ENCODE data around the gene ZBTB11.
"Not testable (repeated sequence)": the region's sequence is repeated elsewhere in the genome, so short reads cannot be mapped to it uniquely, and the experiment has no call there.

Gene ZBTB11

DNA sequence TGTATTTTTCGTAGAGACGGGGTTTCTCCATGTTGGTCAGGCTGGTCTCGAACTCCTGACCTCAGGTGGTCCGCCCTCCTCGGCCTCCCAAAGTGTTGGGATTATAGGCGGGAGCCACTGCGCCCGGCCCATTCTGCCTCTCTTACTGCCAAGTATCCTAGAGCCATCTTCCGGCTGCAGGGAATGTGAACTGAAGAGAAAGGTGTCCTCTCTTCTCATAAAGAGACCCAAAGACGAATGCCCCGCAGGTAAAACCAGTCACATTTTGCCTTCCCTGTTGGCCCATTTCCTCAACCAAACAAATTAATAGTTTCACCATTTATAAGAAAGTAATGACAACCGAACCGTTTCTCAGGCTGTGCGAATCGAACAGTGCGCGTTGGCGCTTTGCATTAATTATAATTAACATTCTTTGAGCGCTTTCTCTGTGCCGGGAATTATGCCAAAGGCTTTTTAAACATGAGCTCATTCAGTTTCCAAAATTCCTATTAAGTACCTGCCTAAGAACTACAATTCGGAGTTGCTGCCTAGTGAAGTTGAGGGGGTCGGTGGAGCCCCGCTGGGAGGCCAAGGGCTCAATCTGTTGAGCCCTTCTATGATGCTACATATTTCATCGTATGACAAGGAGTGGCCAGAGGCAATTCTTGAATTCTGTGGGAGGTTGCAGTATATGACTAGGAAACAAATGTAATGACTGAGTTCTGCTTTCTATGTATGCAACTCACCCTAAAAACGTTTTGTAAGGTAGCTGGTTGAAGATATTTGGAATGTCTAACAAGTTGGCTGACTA, 10.4 kb upstream of the ZBTB11 start:
- TF ChIP-seq, protein P1, sequence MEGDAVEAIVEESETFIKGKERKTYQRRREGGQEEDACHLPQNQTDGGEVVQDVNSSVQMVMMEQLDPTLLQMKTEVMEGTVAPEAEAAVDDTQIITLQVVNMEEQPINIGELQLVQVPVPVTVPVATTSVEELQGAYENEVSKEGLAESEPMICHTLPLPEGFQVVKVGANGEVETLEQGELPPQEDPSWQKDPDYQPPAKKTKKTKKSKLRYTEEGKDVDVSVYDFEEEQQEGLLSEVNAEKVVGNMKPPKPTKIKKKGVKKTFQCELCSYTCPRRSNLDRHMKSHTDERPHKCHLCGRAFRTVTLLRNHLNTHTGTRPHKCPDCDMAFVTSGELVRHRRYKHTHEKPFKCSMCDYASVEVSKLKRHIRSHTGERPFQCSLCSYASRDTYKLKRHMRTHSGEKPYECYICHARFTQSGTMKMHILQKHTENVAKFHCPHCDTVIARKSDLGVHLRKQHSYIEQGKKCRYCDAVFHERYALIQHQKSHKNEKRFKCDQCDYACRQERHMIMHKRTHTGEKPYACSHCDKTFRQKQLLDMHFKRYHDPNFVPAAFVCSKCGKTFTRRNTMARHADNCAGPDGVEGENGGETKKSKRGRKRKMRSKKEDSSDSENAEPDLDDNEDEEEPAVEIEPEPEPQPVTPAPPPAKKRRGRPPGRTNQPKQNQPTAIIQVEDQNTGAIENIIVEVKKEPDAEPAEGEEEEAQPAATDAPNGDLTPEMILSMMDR (conservative IDR thresholded peaks at IDR 0.05; ENCODE audit: control insufficient read depth, insufficient read depth, low read depth, low read length), result no peak
- peak overlapping the region; percentile 100 for H3K4me3 ChIP-seq (ENCODE audit: control insufficient read depth, low read depth, low read length)
- DNase-seq (ENCODE audit: low read depth), result no peak

GRCh38 chr3:101685870-101686307, 9.0 kb upstream of the ZBTB11 start:
- peak overlapping the region; percentile 100 for H3K4me3 ChIP-seq (ENCODE audit: control insufficient read depth, low read depth, low read length)
- TF ChIP-seq, protein P1 (conservative IDR thresholded peaks at IDR 0.05; ENCODE audit: control insufficient read depth, insufficient read depth, low read depth, low read length), result no peak
- no peak for DNase-seq (ENCODE audit: low read depth)

GRCh38 chr3:101685050-101685400, 8.1 kb upstream of the ZBTB11 start:
- no peak for DNase-seq (ENCODE audit: low read depth)
- TF ChIP-seq, protein P1 (conservative IDR thresholded peaks at IDR 0.05; ENCODE audit: control insufficient read depth, insufficient read depth, low read depth, low read length), result no peak
- peak overlapping the region; percentile 100 for H3K4me3 ChIP-seq (ENCODE audit: control insufficient read depth, low read depth, low read length)

DNA sequence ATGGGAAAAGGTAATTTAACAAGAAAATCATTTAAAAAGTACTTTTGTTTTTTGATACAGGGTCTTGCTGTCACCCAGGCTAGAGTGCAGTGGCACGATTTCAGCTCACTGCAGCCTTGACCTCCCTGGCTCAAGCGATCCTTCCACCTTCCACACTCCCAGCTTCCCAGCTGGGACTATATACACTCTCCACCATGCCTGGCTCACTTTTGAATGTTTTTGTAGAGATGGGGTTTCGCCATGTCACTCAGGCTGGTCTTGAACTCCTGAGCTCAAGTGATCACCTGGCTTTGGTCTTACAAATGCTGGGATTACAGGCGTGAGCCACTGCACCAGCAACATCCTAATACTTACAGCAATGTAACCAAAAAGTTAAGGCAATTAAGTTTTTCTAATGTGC, 3.5 kb upstream of the ZBTB11 start:
- TF ChIP-seq, protein P1 (conservative IDR thresholded peaks at IDR 0.05; ENCODE audit: control insufficient read depth, insufficient read depth, low read depth, low read length), result no peak
- DNase-seq (ENCODE audit: low read depth), result no peak
- no peak overlapping the region for H3K4me3 ChIP-seq (ENCODE audit: control insufficient read depth, low read depth, low read length)

- DNase-seq (ENCODE audit: low read depth); H3K4me3 ChIP-seq (ENCODE audit: control insufficient read depth, low read depth, low read length): not testable (repeated sequence)
These were observed 1.9 kb upstream of the ZBTB11 start for GRCh38 chr3:101678837-101679236.

- H3K4me3 ChIP-seq (ENCODE audit: control insufficient read depth, low read depth, low read length), result peak overlapping the region; percentile 42
- TF ChIP-seq, protein P1 (conservative IDR thresholded peaks at IDR 0.05; ENCODE audit: control insufficient read depth, insufficient read depth, low read depth, low read length), result no peak
- no peak for DNase-seq (ENCODE audit: low read depth)
These were observed 729 bp upstream of the ZBTB11 start for GRCh38 chr3:101677436-101678286.

DNA sequence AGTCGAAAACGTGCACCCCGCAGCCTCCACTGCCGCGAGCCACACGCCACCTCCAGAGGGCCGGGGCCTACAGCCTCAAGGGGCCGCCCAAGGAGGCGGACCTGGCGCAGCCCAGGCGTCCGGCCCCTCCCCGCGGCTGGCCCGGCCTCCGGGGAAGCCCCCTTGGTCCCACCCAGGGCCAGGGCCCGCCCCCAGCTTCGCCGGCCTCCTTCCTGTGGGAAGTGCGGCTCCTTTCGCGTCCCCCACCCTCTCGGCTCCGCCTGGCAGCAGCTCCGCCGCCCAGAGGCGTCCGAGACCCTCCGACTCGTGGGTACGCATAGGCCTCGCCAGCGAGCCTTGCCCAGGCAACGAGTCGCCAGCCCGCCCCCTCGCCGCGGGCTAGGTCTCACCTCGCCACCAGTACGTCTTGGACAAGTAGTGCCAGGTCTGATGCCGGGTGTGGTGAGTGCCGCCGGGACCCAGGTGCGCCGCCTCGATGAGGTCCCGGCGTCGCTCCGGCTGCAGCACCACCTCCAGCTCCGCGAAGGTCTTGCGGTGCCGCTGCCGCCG, 642 bp downstream of the ZBTB11 start:
- TF ChIP-seq, protein P1 (conservative IDR thresholded peaks at IDR 0.05; ENCODE audit: control insufficient read depth, insufficient read depth, low read depth, low read length), result no peak
- peak; percentile 94 for DNase-seq (ENCODE audit: low read depth)
- peak overlapping the region; percentile 93 for H3K4me3 ChIP-seq (ENCODE audit: control insufficient read depth, low read depth, low read length)
